Right lobe of liver (tissue), 6 donors: ENCODE measurements around the gene RBMS3. TPM values are rescaled to one million over a fixed set of nuclear protein-coding genes. Genes with fewer than 3 reads are reported as not detected.
A peak's percentile ranks its signal among the peaks of the same experiment; 100 is the strongest.

ENCODE experiments used
- ATAC-seq, 4 donors: fragments of 200-7000 bp; cut with Tn5 transposase; one replicate each; pipeline ENCODE4 v1.9.1; 2020; ENCODE audit warnings: mild to moderate bottlenecking in 4 of 4, moderate library complexity in 4 of 4
- DNase-seq, 3 donors: peaks; one replicate each; pipeline ENCODE4 v3.0.0-alpha.2; 2020
- H3K27ac ChIP-seq, 3 donors: fragments of 200-600 bp; one replicate each; pipeline ENCODE4 v1.8.0; 2022
- H3K27me3 ChIP-seq, 2 donors: fragments of 200-600 bp; one replicate each; pipeline ENCODE4 v1.8.0; 2022
- H3K36me3 ChIP-seq, 4 donors: fragments of 200-600 bp; sonication (generic) in 1 of 4; one replicate each; pipeline versions ENCODE4 v1.5.1 to v1.8.0; 2017 to 2022; ENCODE audit warnings: control low read depth in 1 of 4
- H3K4me1 ChIP-seq, 4 donors: fragments of 200-600 bp; sonication (generic) in 1 of 4; one replicate each; pipeline versions ENCODE4 v1.5.1 to v1.8.0; 2017 to 2022; ENCODE audit warnings: control low read depth in 1 of 4
- H3K4me3 ChIP-seq, 3 donors: fragments of 200-600 bp; one replicate each; pipeline ENCODE4 v1.8.0; 2022
- H3K9me3 ChIP-seq, 4 donors: fragments of 200-600 bp; sonication (generic) in 1 of 4; one replicate each; pipeline versions ENCODE4 v1.5.1 to v1.8.0; 2017 to 2022; ENCODE audit warnings: control low read depth in 1 of 4
- CTCF ChIP-seq, 4 donors: fragments of 200-600 bp in 3 of 4; fragments of 450-650 bp in 1 of 4; IDR thresholded peaks; one replicate each; pipeline versions ENCODE4 v1.5.1 to v1.8.0; 2016 to 2022; ENCODE audit warnings: antibody characterized with exemption in 4 of 4, mild to moderate bottlenecking in 2 of 4
- POLR2A ChIP-seq: fragments of 450-650 bp; IDR thresholded peaks from one replicate; pipeline ENCODE4 v1.6.1; 2017; ENCODE audit warnings: antibody characterized with exemption, mild to moderate bottlenecking
- WGBS: methylation state at CpG from one replicate; pipeline ENCODE4 v1.1.6; 2018; ENCODE audit warnings: low coverage, low lambda C conversion rate; ENCODE audit not compliant: insufficient coverage; ENCODE audit errors: missing lambda C conversion rate; 5-methylcytosine and 5-hydroxymethylcytosine counted together
- intact Hi-C, 2 donors: fragments of 100-400 bp; cut with DNase I; formaldehyde crosslinking; loops; one replicate each; pipeline versions ENCODE4 v1.11.2 to v1.14.1; 2022
- total RNA-seq, 6 experiments: library from RNA; depleted of rRNA in 2 of 6; stranded (reverse); fragments of >200 nt in 2 of 6; fragmentation: NEBNext Ultra II Directional in 3 of 6; extraction: Animal tissue kit (Norgen Biotek cat#: 25700) in 3 of 6; gene quantifications; one replicate each; pipeline versions ENCODE4 v1.1.0 to v1.2.4, GENCODE V29; 2016 to 2023
- donor health status: DM: no; HTN: yes; CAD: no.
- donor health status: DM: no; HTN: no; CAD: no.
- donor health status: DM: no; HTN: no; CAD: no.
- donor health status: DM: no; HTN: yes; CAD: no.
- donor health status: DM: no; HTN: yes; CAD: no.

The RBMS3 gene
- total RNA-seq, 6 experiments from 2014 or later, result 6.3 to 11.5 (median 8.3) TPM

DNA sequence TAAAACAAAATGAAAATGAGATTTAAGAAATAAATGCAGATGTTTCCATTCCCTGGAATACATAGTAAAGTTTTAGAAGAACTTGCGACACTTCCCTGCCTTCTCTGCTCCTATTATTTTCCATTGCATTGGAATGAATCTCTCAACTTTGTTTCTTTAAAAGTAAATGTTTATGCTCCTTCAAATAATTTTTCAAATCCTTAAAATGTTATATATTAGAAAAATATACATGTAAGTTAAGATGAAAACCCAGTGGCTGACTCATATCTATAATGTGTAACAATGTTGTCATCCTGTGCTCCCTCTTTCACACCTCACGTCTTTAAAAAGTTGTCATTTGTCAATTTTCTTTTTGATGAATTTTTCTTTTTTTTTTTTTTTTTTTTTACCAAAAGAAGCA is 3.6 kb downstream of the RBMS3 start:
- no peak for ATAC-seq
- no peaks in the 10 kb centered on the region for H3K9me3 ChIP-seq
- H3K27ac ChIP-seq, result no peak overlapping the region
- no peaks in the 10 kb centered on the region for H3K4me1 ChIP-seq
- no peak for DNase-seq
- WGBS, result 45% methylated on average over 2 of the region's 2 CpGs
- no peak overlapping the region for H3K4me3 ChIP-seq
- peaks cover 0 to 9% of the 10 kb centered on the region in 2 donors for H3K27me3 ChIP-seq
- TF ChIP-seq POLR2A, result no peak
- no peak for TF ChIP-seq CTCF (IDR thresholded peaks at IDR 0.05)
- intact Hi-C loops, result no loop called here
- H3K36me3 ChIP-seq, result no peaks in the 10 kb centered on the region

DNA sequence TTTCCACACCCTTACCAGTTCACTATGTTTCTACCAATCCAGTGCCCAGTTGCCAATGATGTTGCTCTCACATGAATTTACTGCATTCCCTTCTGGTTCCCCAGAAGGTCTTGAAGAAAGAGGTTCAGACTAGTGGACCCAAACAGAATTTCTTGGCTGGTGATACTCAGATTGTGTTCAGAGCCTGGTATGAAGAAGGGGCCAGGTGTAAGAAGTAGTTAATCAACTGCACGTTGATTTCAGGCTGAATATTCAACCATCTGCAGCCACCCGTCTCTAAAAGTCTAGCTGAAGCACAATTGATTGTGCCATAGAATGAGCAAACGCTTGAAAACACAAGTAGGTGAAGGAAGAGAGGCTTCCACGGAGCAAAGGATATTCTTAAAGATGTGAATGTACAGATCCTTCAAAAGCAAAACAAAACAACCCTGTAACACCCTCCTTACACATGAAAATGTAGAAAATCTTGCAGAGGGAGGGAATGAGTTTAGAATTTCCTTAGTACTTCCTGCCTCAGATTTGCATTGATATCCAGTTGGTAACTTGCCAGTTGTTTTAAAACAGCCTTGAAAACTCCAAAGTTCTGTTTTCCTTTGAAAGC is 4.7 kb downstream of the RBMS3 start:
- Histone ChIP-seq H3K36me3 (no peaks in the 10 kb centered on the region), H3K27me3 (peaks cover 0 to 9% of the 10 kb centered on the region in 2 donors), H3K27ac (peak overlapping the region in 1 of 3 donors; percentile 2), H3K4me1 (peaks cover 0 to 1% (median under 1%) of the 10 kb centered on the region in 4 donors), H3K9me3 (no peaks in the 10 kb centered on the region), H3K4me3 (peak overlapping the region in 1 of 3 donors; percentile 8)
- no peak for ATAC-seq
- no peak for DNase-seq
- no peak for TF ChIP-seq POLR2A
- TF ChIP-seq CTCF (IDR thresholded peaks at IDR 0.05), result no peak
- intact Hi-C loops, result no loop called here
- 11% methylated on average over 4 of the region's 4 CpGs for WGBS

- H3K4me1 ChIP-seq, result peaks cover 0 to 10% (median 4%) of the 10 kb centered on the region in 4 donors
- peaks cover 0 to 7% of the 10 kb centered on the region in 2 donors for H3K27me3 ChIP-seq
- no peak overlapping the region for H3K4me3 ChIP-seq
- DNase-seq, result no peak
- intact Hi-C loops, result no loop called here
- 40% methylated on average over 5 of the region's 5 CpGs for WGBS
- H3K27ac ChIP-seq, result peak overlapping the region in 1 of 3 donors; percentile 2
- H3K36me3 ChIP-seq, result no peaks in the 10 kb centered on the region
- no peak for ATAC-seq
- H3K9me3 ChIP-seq, result no peaks in the 10 kb centered on the region
- TF ChIP-seq POLR2A (no peak), CTCF (IDR thresholded peaks at IDR 0.05) (no peak)
These were observed 5.8 kb downstream of the RBMS3 start for GRCh38 chr3:29286478-29287240.

DNA sequence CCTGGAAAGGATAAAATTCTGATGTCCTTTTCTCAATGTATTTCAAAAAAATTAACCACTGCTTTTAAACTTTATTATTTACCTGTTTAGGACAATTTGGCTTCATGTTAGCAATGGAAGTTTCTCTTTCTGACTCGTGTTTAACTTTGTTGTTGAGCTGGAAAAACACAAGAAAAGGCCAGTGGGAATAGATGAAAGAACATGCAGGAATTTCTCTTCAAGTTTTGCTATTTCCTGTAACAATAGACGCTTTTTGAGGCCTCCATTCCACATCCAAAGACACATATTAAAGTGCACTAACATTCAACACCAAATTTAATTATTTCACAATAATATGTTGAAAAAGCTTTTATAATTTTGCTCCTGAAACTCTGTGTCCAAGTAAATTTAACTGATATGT is 9.7 kb downstream of the RBMS3 start:
- Histone ChIP-seq H3K27me3 (peaks cover 0 to 6% of the 10 kb centered on the region in 2 donors), H3K27ac (no peak overlapping the region), H3K4me1 (peaks cover 0 to 13% (median 4%) of the 10 kb centered on the region in 4 donors), H3K4me3 (no peak overlapping the region), H3K36me3 (no peaks in the 10 kb centered on the region), H3K9me3 (no peaks in the 10 kb centered on the region)
- TF ChIP-seq POLR2A (no peak), CTCF (IDR thresholded peaks at IDR 0.05) (no peak)
- intact Hi-C loops, result no loop called here
- ATAC-seq (no peak), DNase-seq (no peak)
- 49% methylated on average over 2 of the region's 2 CpGs for WGBS
